ENCODE data around the gene NTNG1. TPM values are rescaled to one million over a fixed set of nuclear protein-coding genes. Genes with fewer than 3 reads are reported as not detected.

NTNG1 gene
- total and polyA plus RNA-seq, 12 donors, result 0.13 to 4.6 (median 2.8) TPM; not detected in 2

- no peaks in the 10 kb centered on the region for H3K9me3 ChIP-seq (replicated peaks in 1 of 3)
- TF ChIP-seq POLR2A (IDR thresholded peaks at IDR 0.05) (no peak), CTCF (IDR thresholded peaks at IDR 0.05) (no peak)
- H3K27ac ChIP-seq, result no peak overlapping the region
- no peak for DNase-seq
- H3K4me3 ChIP-seq, result no peak overlapping the region
- intact Hi-C loops (cut with DNase I), result no loop called here
- H3K4me1 ChIP-seq (replicated peaks in 1 of 2), result no peaks in the 10 kb centered on the region
- 61 to 77% (median 67%) methylated on average over 8 of the region's 8 CpGs for WGBS, 4 donors
- H3K36me3 ChIP-seq (replicated peaks in 1 of 2), result no peaks in the 10 kb centered on the region
- no peaks in the 10 kb centered on the region for H3K27me3 ChIP-seq
These were observed 106.0 kb downstream of the NTNG1 start for GRCh38 chr1:107246775-107247345.

- TF ChIP-seq POLR2A (IDR thresholded peaks at IDR 0.05) (no peak), CTCF (IDR thresholded peaks at IDR 0.05) (no peak)
- Histone ChIP-seq H3K4me3 (no peak overlapping the region), H3K4me1 (replicated peaks in 1 of 2) (no peaks in the 10 kb centered on the region), H3K9me3 (replicated peaks in 1 of 3) (no peaks in the 10 kb centered on the region), H3K27me3 (no peaks in the 10 kb centered on the region), H3K27ac (no peak overlapping the region), H3K36me3 (replicated peaks in 1 of 2) (no peaks in the 10 kb centered on the region)
- 68 to 78% (median 73%) methylated on average over 1 of the region's 1 CpG for WGBS, 4 donors
- intact Hi-C loops (cut with DNase I), result no loop called here
- DNase-seq, result no peak
These were observed 106.8 kb downstream of the NTNG1 start for GRCh38 chr1:107247679-107248078.

DNA sequence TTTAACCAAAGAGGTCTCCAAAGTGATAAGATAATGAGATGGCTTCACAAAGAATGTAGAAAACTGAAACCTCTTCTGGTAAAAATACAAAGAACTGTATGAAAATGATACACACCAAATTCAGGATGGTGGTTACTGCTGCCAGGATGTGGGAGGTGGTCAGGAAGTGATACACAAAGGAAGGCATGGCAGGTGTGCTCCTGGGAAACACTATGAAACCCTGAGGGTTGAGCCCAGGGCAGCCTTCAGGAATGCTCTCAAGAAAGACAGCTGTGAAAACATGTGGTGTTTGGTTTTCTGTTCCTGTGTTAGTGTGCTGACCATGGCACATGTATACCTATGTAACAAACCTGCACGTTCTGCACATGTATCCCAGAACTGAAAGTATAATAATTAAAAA lies 109.3 kb downstream of the NTNG1 start:
- intact Hi-C loops (cut with DNase I), result no loop called here
- DNase-seq, result no peak
- Histone ChIP-seq H3K27me3 (no peaks in the 10 kb centered on the region), H3K4me3 (no peak overlapping the region), H3K36me3 (replicated peaks in 1 of 2) (no peaks in the 10 kb centered on the region), H3K27ac (no peak overlapping the region), H3K4me1 (replicated peaks in 1 of 2) (no peaks in the 10 kb centered on the region), H3K9me3 (replicated peaks in 1 of 3) (no peaks in the 10 kb centered on the region)
- 49 to 77% (median 53%) methylated on average over 1 of the region's 1 CpG for WGBS, 4 donors
- TF ChIP-seq CTCF (IDR thresholded peaks at IDR 0.05), result no peak
- TF ChIP-seq POLR2A (IDR thresholded peaks at IDR 0.05), result no peak

- Histone ChIP-seq H3K27ac (no peak overlapping the region), H3K36me3 (replicated peaks in 1 of 2) (no peaks in the 10 kb centered on the region), H3K4me3 (no peak overlapping the region), H3K4me1 (replicated peaks in 1 of 2) (no peaks in the 10 kb centered on the region), H3K27me3 (no peaks in the 10 kb centered on the region), H3K9me3 (replicated peaks in 1 of 3) (no peaks in the 10 kb centered on the region)
- no peak for TF ChIP-seq CTCF (IDR thresholded peaks at IDR 0.05)
- TF ChIP-seq POLR2A (IDR thresholded peaks at IDR 0.05), result no peak
- no peak for DNase-seq
- 48 to 51% (median 51%) methylated on average over 2 of the region's 2 CpGs for WGBS, 4 donors
- intact Hi-C loops (cut with DNase I), result no loop called here
These were observed 110.2 kb downstream of the NTNG1 start for GRCh38 chr1:107251083-107251482.
